Measurements from ENCODE around the gene CYSRT1. TPM values are rescaled to one million over a fixed set of nuclear protein-coding genes. Genes with fewer than 3 reads are reported as not detected.

The CYSRT1 gene
- total RNA-seq, 1 donor from 2014 or later, result 2.1 TPM

DNA sequence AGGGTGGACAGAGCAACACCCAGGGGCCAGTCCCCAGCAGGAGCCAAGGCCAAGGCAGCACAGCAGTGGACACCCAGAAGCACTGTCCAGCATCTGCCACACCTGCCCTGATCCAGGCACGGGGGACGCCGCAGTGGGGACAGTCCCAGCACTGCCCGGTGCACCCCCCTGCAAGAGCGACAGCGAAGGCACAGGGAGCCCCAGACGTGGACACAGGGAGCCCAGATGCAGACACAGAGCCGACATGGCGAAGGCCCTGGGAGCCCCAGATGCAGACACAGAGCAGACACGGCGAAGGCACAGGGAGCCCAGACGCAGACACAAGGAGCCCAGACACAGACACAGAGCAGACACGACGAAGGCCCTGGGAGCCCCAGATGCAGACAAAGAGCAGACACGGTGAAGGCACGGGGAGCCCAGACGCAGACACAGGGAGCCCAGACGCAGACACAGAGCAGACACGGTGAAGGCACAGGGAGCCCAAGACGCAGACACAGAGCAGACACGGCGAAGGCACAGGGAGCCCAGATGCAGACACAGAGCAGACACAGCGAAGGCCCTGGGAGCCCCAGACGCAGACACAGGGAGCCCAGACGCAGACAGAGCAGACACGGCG, 40.9 kb upstream of the CYSRT1 start:
- no peak for TF ChIP-seq CTCF (IDR thresholded peaks at IDR 0.05; ENCODE audit: insufficient read depth, low read length, poor library complexity, severe bottlenecking)
- Histone ChIP-seq H3K4me3 (ENCODE audit: low read depth, low read length) (no peak overlapping the region), H3K27me3 (ENCODE audit: control insufficient read depth, insufficient read depth, low read length) (no peaks in the 10 kb centered on the region), H3K36me3 (ENCODE audit: control insufficient read depth, insufficient read depth, low read length) (no peaks in the 10 kb centered on the region)
- DNase-seq (ENCODE audit: low read depth), result no peak

GRCh38 chr9:137184881-137185660, 39.9 kb upstream of the CYSRT1 start:
- H3K27me3 ChIP-seq (ENCODE audit: control insufficient read depth, insufficient read depth, low read length), result no peaks in the 10 kb centered on the region
- TF ChIP-seq CTCF (IDR thresholded peaks at IDR 0.05; ENCODE audit: insufficient read depth, low read length, poor library complexity, severe bottlenecking), result no peak
- no peak for DNase-seq (ENCODE audit: low read depth)
- no peak overlapping the region for H3K4me3 ChIP-seq (ENCODE audit: low read depth, low read length)
- H3K36me3 ChIP-seq (ENCODE audit: control insufficient read depth, insufficient read depth, low read length), result no peaks in the 10 kb centered on the region

- DNase-seq (ENCODE audit: low read depth), result no peak
- TF ChIP-seq CTCF (IDR thresholded peaks at IDR 0.05; ENCODE audit: insufficient read depth, low read length, poor library complexity, severe bottlenecking), result no peak
- no peaks in the 10 kb centered on the region for H3K27me3 ChIP-seq (ENCODE audit: control insufficient read depth, insufficient read depth, low read length)
- H3K36me3 ChIP-seq (ENCODE audit: control insufficient read depth, insufficient read depth, low read length), result no peaks in the 10 kb centered on the region
- no peak overlapping the region for H3K4me3 ChIP-seq (ENCODE audit: low read depth, low read length)
Measured at GRCh38 chr9:137185921-137186320, 39.1 kb upstream of the CYSRT1 start.

DNA sequence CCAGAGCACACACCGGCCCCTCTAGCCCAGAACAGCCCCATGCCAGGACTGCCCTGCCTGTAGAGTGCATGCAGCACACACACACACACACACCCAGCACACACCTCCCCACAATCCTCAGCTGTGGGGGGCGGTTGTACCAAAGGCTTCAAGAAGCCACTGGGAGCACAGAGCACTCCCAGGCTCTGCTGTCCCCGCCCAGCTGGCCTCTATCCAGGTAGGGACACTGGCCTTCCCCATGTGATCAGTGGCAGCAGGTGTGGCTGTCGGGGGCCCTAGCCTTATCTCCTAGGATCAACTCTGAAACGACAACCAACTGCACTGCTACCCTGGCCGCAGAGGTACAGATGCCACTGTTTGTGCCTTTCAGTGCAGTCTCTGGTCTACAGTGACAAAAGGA, 38.6 kb upstream of the CYSRT1 start:
- Histone ChIP-seq H3K27me3 (ENCODE audit: control insufficient read depth, insufficient read depth, low read length) (no peaks in the 10 kb centered on the region), H3K4me3 (ENCODE audit: low read depth, low read length) (no peak overlapping the region), H3K36me3 (ENCODE audit: control insufficient read depth, insufficient read depth, low read length) (no peaks in the 10 kb centered on the region)
- no peak for DNase-seq (ENCODE audit: low read depth)
- no peak for TF ChIP-seq CTCF (IDR thresholded peaks at IDR 0.05; ENCODE audit: insufficient read depth, low read length, poor library complexity, severe bottlenecking)

GRCh38 chr9:137187386-137187785, 37.6 kb upstream of the CYSRT1 start:
- H3K27me3 ChIP-seq (ENCODE audit: control insufficient read depth, insufficient read depth, low read length), result no peaks in the 10 kb centered on the region
- DNase-seq (ENCODE audit: low read depth), result no peak
- TF ChIP-seq CTCF (IDR thresholded peaks at IDR 0.05; ENCODE audit: insufficient read depth, low read length, poor library complexity, severe bottlenecking), result no peak
- H3K36me3 ChIP-seq (ENCODE audit: control insufficient read depth, insufficient read depth, low read length), result no peaks in the 10 kb centered on the region
- H3K4me3 ChIP-seq (ENCODE audit: low read depth, low read length), result peak overlapping the region; percentile 88

Data from kidney epithelial cell (primary cell).